Central memory CD8-positive, alpha-beta T cell (primary cell): ENCODE data around the gene BAHCC1.

Experiments
- ATAC-seq: fragments of 150-1000 bp; cut with Tn5 transposase; replicated peaks from 2 replicates; pipeline ENCODE4 v1.10.0; 2022; ENCODE audit warnings: mild to moderate bottlenecking, moderate FRiP score, moderate number of reproducible peaks; ENCODE audit not compliant: poor library complexity, severe bottlenecking; ENCODE audit errors: extremely low read depth
- DNase-seq, 2 donors: peaks; one replicate each; pipeline ENCODE4 v3.0.0; 2021; ENCODE audit warnings: low spot score in 2 of 2
- H3K27ac Mint-ChIP-seq: one replicate; pipeline ENCODE4 v1.8.0; 2022; ENCODE audit warnings: low read depth, mild to moderate bottlenecking, moderate library complexity, mixed read lengths
- H3K27me3 Mint-ChIP-seq: one replicate; pipeline ENCODE4 v1.8.0; 2022; ENCODE audit warnings: mixed read lengths
- H3K36me3 Mint-ChIP-seq: one replicate; pipeline ENCODE4 v1.8.0; 2022; ENCODE audit warnings: mild to moderate bottlenecking, moderate library complexity, mixed read lengths; ENCODE audit not compliant: insufficient read depth
- H3K4me1 Mint-ChIP-seq: one replicate; pipeline ENCODE4 v1.8.0; 2022; ENCODE audit warnings: mixed read lengths
- H3K4me3 Mint-ChIP-seq: one replicate; pipeline ENCODE4 v1.8.0; 2022; ENCODE audit warnings: mild to moderate bottlenecking, moderate library complexity, mixed read lengths
- H3K9me3 Mint-ChIP-seq: one replicate; pipeline ENCODE4 v1.8.0; 2022; ENCODE audit warnings: mixed read lengths

BAHCC1 gene

DNA sequence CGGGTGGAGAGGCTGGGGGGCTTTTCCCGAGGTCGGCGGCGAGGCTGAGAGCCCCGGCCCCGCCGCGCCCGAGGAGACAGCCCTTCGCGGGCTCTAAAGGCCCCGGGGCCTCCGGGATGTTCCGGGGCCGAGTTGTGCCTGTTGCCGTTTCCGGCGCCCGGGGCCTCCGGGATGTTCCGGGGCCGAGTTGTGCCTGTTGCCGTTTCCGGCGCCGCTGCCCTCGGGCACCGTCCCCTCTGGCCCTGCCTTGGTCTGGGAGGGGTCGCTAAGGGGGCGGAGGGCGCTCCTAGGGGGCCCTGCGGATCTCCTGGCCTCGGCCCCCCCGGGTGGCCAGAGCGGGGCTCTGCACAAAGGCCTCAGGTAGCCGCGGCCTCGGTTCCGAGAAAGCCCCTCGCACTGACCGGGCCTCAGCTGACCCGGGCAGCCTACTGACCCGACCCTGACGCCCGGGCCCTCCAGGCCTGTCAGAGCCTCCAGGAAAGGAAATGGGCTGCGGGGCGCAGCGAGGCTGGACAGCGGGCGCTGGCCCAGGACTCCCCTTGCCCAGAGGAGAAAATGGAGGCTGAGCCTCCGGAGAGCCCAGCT lies 93.1 kb downstream of the BAHCC1 start:
- Mint-ChIP-seq H3K4me1 (no peaks in the 10 kb centered on the region), H3K4me3 (no peak overlapping the region)

DNA sequence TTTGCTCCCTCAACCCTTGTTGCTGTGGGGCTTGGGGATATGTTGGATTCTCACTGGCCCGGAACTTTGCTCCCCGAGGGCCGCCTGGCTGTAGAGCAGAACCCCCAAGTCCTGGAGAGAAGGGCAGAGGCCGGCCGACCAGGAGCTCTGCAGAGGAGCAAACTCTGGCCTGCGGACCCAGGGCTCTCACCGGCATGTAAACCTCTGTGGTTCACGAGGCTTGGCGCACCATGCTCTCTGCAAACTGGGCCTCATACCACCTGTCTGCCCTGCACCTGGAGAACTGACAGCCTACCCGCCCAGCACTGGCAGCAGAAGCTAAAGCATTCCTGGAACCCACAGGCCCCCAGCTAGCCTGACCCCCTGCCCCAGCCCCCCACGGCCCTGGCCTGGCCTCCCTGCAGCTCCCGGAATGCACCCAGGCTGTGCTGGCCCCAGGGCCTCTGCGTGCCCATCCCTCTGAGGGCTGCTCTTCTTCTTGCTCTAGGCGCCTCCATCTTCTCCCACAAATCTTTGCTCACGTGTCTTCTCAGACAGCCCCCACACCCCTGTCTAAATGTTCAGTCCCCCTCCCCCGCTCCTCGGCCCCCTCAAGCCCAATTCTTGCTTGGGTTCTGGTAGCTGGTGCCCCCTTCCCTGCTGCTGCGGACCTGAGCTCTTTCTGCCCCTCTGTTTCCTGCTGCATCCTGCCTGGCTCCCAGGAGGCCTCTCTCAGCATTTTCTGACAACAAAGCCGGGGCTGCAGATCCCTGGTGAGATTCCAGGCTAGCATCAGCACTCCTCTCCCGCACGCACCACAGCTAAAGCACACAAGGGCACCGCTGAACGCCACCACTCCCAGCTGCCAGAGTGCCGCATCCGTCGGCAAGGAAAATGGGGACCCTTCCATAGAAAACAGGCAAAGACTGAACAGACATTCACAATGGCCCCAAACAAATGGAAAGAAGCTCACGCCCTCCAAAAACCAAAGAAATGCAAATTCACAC lies 94.0 kb downstream of the BAHCC1 start:
- ATAC-seq (no peak), DNase-seq (no peak)
- Mint-ChIP-seq H3K9me3 (no peaks in the 10 kb centered on the region), H3K27me3 (peaks cover 54% of the 10 kb centered on the region), H3K4me1 (no peaks in the 10 kb centered on the region), H3K36me3 (no peaks in the 10 kb centered on the region), H3K4me3 (peak overlapping the region; percentile 44), H3K27ac (no peak overlapping the region)

More for the DNA sequence above, 93.1 kb downstream of the BAHCC1 start:
- peaks cover 50% of the 10 kb centered on the region for H3K27me3 Mint-ChIP-seq
- ATAC-seq (no peak), DNase-seq (no peak)
- no peaks in the 10 kb centered on the region for H3K9me3 Mint-ChIP-seq
- H3K36me3 Mint-ChIP-seq = no peaks in the 10 kb centered on the region
- no peak overlapping the region for H3K27ac Mint-ChIP-seq

DNA sequence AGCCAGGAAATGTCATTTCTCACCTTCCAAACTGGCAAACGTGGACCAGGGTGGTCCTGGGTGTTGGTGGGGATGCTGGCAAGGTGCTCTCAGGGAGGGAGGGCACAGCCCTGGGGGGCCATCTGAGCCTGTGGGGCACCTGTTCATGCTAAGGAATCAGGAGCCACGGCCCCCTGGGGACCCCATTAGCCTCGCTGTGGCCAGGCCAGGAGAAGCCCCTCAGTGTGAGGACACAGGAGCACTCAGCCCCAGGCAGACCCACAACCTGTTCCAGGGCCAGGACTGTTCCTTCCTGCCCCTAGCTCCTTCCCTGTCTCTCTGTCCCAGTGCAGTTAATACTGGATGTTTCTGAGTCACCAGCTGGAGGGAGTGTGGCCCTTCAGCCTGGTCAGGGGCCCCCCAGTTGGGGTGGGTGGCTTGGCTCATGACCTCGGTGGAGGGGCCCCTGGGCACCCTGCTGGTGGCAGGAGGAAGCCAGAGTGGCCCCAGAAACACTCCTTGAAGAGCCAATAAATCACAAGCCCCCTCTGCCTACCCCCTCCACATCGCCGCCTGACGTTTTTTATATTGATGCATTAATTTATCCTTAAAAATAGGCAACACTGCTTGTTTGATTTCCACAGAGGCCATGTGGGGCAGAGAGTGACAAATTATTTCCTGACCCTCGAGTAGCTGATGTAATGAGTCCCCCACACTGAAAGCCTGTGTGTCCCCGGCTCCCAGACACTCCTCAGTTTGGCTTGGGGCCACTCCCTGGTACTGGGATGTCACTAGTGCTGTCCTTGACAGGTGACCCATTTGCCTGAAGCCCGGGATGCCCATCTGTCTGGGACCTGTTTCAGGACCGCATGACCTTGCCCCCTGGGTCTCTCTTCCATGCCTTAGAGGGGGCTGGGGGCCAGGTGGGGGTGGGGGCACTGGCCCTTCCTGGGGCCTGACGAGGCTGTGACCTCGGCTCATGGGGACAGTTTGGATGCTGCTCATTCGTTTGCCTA lies 95.0 kb downstream of the BAHCC1 start:
- DNase-seq (no peak), ATAC-seq (no peak)
- Mint-ChIP-seq H3K4me1 (no peaks in the 10 kb centered on the region), H3K36me3 (no peaks in the 10 kb centered on the region), H3K4me3 (peak overlapping the region; percentile 44), H3K27ac (no peak overlapping the region), H3K27me3 (peaks cover 62% of the 10 kb centered on the region), H3K9me3 (no peaks in the 10 kb centered on the region)

DNA sequence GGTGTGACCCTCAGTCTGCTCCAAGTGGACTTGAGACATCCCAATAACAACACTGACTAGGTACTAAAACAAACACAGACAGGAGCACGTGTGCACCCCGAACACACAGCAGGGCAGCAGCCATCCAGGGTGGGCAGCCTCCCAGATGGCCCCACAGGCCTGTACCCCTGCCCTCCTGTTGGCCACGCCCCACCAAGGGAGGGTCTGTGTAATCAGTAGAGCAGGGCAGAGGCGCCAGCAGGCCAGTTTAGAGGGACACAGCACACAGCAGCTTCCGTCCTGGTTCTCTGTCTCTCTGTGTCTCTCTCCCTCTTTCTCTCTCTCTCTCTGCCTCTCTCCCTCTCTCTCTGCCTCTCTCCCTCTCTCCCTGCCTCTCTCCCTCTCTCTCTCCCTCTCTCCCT lies 95.9 kb downstream of the BAHCC1 start:
- Mint-ChIP-seq H3K27me3 (peaks cover 57% of the 10 kb centered on the region), H3K9me3 (no peaks in the 10 kb centered on the region), H3K4me3 (no peak overlapping the region), H3K27ac (no peak overlapping the region), H3K4me1 (no peaks in the 10 kb centered on the region), H3K36me3 (no peaks in the 10 kb centered on the region)
- ATAC-seq (no peak), DNase-seq (no peak)

DNA sequence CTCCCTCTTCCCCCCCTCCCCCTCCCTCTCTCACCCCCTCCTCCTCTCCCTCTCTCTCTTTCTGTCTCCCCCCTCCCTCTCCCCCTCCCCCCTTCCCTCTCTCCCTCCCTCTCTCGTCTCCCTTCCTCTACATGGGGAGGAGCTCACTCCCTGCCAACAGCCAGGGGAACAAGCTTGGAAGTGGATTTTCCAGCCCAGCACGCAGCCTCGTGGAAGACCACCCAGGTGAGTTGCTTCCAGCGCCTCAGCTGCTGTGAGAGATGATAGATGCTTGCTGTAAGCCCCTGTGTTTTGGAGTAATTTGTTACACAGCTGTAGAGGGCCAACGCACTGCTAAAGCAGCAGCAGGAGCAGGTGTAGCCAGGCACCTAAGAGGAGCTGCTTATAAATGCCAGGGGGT lies 96.5 kb downstream of the BAHCC1 start:
- H3K9me3 Mint-ChIP-seq = no peaks in the 10 kb centered on the region
- no peak for DNase-seq
- no peaks in the 10 kb centered on the region for H3K4me1 Mint-ChIP-seq
- no peak for ATAC-seq
- no peak overlapping the region for H3K4me3 Mint-ChIP-seq
- no peak overlapping the region for H3K27ac Mint-ChIP-seq
- H3K27me3 Mint-ChIP-seq = peaks cover 53% of the 10 kb centered on the region
- no peaks in the 10 kb centered on the region for H3K36me3 Mint-ChIP-seq

DNA sequence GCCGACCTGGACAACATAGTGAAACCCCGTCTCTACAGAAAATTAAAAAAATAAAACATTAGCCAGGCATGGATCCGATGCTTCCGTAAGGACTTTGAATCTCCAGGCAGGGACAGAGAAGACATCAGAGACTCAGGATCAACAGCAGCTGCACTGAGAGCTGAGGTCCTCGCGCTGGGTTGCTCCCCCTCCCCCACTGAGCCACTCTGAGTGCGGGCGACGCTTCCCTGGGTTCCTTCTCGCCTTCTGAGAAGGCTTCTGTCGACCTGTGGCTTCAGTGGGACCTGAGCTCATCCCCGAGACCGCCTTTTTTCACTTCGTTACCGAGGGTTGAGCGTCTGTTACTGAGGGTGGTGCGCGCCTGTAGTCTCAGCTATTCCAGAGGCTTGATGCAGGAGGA lies 96.9 kb downstream of the BAHCC1 start:
- H3K4me3 Mint-ChIP-seq = no peak overlapping the region
- DNase-seq (no peak), ATAC-seq (no peak)
- no peaks in the 10 kb centered on the region for H3K4me1 Mint-ChIP-seq
- no peaks in the 10 kb centered on the region for H3K9me3 Mint-ChIP-seq
- H3K27me3 Mint-ChIP-seq = peaks cover 53% of the 10 kb centered on the region
- no peaks in the 10 kb centered on the region for H3K36me3 Mint-ChIP-seq
- no peak overlapping the region for H3K27ac Mint-ChIP-seq

DNA sequence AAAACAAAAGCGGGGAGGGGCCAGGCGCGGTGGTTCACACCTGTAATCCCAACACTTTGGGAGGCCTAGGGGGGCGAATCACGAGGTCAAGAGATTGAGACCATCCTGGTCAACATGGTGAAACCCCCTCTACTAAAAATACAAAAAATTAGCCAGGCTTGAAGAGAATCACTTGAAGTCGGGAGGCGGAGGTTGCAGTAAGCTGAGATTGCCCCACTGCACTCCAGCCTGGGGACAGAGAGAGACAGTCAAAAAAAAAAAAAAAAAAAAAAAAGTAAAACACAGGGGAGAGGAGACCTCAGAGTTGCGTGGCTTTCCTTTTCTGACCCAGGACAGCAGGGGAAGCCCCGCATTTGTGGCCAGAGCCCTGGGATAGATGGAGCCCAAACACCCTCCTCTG lies 97.4 kb downstream of the BAHCC1 start:
- peaks cover 53% of the 10 kb centered on the region for H3K27me3 Mint-ChIP-seq
- no peaks in the 10 kb centered on the region for H3K9me3 Mint-ChIP-seq
- H3K4me1 Mint-ChIP-seq = no peaks in the 10 kb centered on the region
- DNase-seq (no peak), ATAC-seq (no peak)
- no peaks in the 10 kb centered on the region for H3K36me3 Mint-ChIP-seq
- H3K4me3 Mint-ChIP-seq = no peak overlapping the region
- H3K27ac Mint-ChIP-seq = no peak overlapping the region

DNA sequence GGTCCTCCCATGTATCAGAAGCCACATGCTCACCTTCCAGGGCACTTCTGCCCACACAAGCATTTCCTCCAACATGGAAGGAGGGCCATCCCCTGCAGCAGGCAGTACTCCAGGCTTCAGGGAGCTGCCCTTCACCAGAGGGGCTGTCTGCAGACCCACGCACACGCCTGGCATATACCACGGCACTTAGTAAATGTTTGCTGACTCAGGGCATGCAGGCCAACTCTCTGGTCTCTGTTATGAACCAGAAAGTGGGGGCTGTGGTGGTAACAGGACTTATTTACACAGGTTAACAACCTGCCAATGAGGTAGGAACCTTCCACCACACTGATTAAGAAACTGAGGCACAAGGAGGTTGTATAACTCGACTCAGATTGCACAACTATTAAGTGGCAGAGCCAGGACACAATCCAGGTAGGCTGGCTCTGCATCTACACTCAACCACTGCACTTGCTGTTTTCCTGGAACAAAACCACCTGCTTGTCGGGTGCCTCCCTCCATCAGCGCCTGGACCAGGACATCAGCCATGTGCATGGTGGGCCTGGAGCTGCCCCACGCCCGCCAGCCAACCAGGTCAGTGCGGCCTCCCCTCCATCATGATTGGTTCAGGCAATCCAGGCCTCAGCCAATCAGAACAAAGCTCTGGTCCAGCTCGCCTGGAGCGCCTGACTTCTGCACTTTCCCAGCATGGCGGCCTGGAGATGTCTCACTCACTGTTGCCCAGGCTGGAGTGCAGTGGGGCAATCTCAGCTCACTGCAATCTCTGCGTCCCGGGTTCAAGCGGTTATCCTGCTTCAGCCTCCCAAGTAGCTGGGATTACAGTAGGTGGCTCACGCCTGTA lies 98.2 kb downstream of the BAHCC1 start:
- Mint-ChIP-seq H3K9me3 (no peaks in the 10 kb centered on the region), H3K36me3 (no peaks in the 10 kb centered on the region), H3K27me3 (peaks cover 53% of the 10 kb centered on the region), H3K4me3 (no peak overlapping the region), H3K27ac (no peak overlapping the region), H3K4me1 (no peaks in the 10 kb centered on the region)
- no peak for DNase-seq
- ATAC-seq = no peak

DNA sequence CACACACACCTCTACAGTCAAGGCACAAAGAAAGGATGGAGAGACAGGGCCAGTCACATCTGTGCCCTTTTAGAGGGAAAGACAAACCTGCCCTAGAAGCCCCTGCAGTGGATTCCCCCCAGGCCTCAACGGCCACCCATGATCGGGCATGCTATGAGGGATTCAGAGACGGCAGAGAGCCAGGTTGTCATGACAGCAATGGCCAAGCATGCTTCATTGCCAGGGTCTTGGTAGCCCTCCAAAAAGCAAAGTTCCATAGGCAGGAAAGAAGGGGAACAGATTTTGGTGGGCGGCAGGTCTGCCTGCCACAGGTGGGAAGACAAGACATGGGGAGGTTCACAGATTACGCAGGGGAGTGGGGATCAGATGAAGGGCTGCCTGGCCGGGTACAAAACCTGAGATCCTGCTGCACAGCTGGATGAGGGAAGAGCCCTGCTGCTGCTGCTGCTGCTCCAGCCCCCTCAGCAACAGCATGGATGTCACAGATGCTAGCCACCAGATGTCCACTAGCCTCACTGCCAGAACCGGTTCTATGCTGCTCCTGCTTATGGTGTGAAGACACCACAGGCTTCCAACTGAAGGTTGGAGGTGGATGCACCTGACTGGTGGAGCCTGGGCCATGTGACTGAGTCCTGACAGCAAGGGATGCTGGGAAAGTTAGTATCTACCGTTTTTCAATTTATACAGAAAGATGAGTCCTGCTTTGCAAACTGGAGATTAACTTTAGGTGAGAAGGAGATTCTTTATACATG lies 99.5 kb downstream of the BAHCC1 start:
- ATAC-seq = no peak
- no peak overlapping the region for H3K4me3 Mint-ChIP-seq
- DNase-seq = no peak
- H3K9me3 Mint-ChIP-seq = no peaks in the 10 kb centered on the region
- no peaks in the 10 kb centered on the region for H3K4me1 Mint-ChIP-seq
- no peak overlapping the region for H3K27ac Mint-ChIP-seq
- H3K27me3 Mint-ChIP-seq = peaks cover 45% of the 10 kb centered on the region
- no peaks in the 10 kb centered on the region for H3K36me3 Mint-ChIP-seq

DNA sequence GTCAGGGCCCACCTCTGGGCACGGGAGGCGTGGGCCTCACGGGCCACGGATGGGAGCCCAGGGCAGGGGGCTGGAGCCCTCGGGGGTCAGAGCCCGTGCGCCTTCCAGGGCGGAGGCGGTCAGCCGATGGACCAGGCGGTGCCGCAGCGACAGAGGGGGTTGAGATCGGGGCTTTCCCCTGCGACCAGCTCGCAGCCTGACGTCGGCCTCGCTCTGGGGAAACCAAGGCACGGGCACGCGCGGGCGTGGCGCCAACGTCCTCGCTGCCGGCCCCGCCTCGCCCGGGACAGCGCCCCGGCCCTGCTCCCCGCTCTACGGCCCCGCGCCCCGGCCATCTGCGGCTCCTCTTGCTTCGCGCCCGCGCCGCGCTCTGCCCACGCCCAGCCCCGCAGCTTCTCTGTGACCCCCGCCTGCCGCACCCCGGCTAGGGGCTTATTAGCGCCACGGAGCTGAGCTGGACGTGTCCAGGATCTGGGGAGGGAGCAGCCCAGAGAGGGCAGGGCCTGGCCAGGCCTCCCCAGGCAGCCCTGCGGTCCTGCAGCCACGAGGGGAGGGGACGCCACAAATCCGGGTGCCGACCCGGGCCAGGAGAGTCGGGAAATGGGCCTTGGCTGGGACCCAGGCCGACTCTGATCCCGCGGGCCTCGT lies 103.8 kb downstream of the BAHCC1 start:
- no peaks in the 10 kb centered on the region for H3K36me3 Mint-ChIP-seq
- DNase-seq = no peak
- no peak for ATAC-seq
- H3K4me1 Mint-ChIP-seq = no peaks in the 10 kb centered on the region
- H3K4me3 Mint-ChIP-seq = no peak overlapping the region
- no peak overlapping the region for H3K27ac Mint-ChIP-seq
- H3K9me3 Mint-ChIP-seq = no peaks in the 10 kb centered on the region
- peaks cover 11% of the 10 kb centered on the region for H3K27me3 Mint-ChIP-seq

DNA sequence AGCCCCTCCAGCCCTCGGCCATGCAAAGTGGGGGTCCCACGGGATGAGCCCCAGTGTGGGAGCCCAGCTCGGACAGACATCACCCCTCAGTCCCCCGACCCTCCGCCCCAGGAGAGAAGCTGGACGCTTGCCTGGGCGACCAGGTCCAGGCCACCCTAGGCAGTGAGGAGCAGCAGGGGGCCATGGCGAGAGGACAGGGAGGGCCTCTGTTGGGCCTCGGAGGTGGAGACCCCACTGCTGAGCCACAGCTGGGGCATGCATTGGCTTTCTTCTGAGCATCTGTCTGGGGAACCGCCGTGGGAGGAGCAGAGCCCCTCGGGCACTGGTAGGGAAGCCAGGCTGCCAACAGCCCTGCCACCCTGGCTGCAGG lies 104.3 kb downstream of the BAHCC1 start:
- Mint-ChIP-seq H3K9me3 (no peaks in the 10 kb centered on the region), H3K4me3 (no peak overlapping the region), H3K27me3 (peaks cover 6% of the 10 kb centered on the region), H3K4me1 (no peaks in the 10 kb centered on the region), H3K27ac (no peak overlapping the region), H3K36me3 (no peaks in the 10 kb centered on the region)
- DNase-seq = no peak
- no peak for ATAC-seq
